ENCODE results near the gene TRIB2.
"Not testable (repeated sequence)": the region's sequence is repeated elsewhere in the genome, so short reads cannot be mapped to it uniquely, and the experiment has no call there.

TRIB2 gene

GRCh38 chr2:12716282-12717190 is at the start of gene TRIB2:
TRIB2 (plus strand) TSS chr2:12716936; CDS start chr2:12718308, 1,372 bp downstream.
- peak; percentile 85 for DNase-seq (ENCODE audit: low spot score)

- no peak for DNase-seq (ENCODE audit: low spot score)
These were observed 47.7 kb upstream of the TRIB2 start for GRCh38 chr2:12669036-12669435.

GRCh38 chr2:12672711-12673315 is 43.9 kb upstream of the TRIB2 start:
- DNase-seq (ENCODE audit: low spot score): no peak

GRCh38 chr2:12674644-12675328 is 42.0 kb upstream of the TRIB2 start:
- no peak for DNase-seq (ENCODE audit: low spot score)

- DNase-seq (ENCODE audit: low spot score): no peak
These were observed 41.4 kb upstream of the TRIB2 start for GRCh38 chr2:12675352-12675795.

- DNase-seq (ENCODE audit: low spot score): no peak
These were observed 40.9 kb upstream of the TRIB2 start for GRCh38 chr2:12675801-12676200.

- no peak for DNase-seq (ENCODE audit: low spot score)
These were observed 40.0 kb upstream of the TRIB2 start for GRCh38 chr2:12676771-12677170.

GRCh38 chr2:12678186-12678585 is 38.5 kb upstream of the TRIB2 start:
- no peak for DNase-seq (ENCODE audit: low spot score)

GRCh38 chr2:12679550-12680072 is 37.1 kb upstream of the TRIB2 start:
- no peak for DNase-seq (ENCODE audit: low spot score)

GRCh38 chr2:12680115-12680514 is 36.6 kb upstream of the TRIB2 start:
- not testable (repeated sequence) for DNase-seq (ENCODE audit: low spot score)

- DNase-seq (ENCODE audit: low spot score): no peak
These were observed 34.7 kb upstream of the TRIB2 start for GRCh38 chr2:12682017-12682416.

- DNase-seq (ENCODE audit: low spot score): no peak
These were observed 33.2 kb upstream of the TRIB2 start for GRCh38 chr2:12683457-12684100.

GRCh38 chr2:12684471-12684936 is 32.2 kb upstream of the TRIB2 start:
- no peak for DNase-seq (ENCODE audit: low spot score)

GRCh38 chr2:12685145-12685544 is 31.6 kb upstream of the TRIB2 start:
- DNase-seq (ENCODE audit: low spot score): no peak

- DNase-seq (ENCODE audit: low spot score): no peak
These were observed 30.8 kb upstream of the TRIB2 start for GRCh38 chr2:12685956-12686355.

- no peak for DNase-seq (ENCODE audit: low spot score)
These were observed 29.9 kb upstream of the TRIB2 start for GRCh38 chr2:12686708-12687283.

- DNase-seq (ENCODE audit: low spot score): no peak
These were observed 28.6 kb upstream of the TRIB2 start for GRCh38 chr2:12688091-12688490.

- DNase-seq (ENCODE audit: low spot score): no peak
These were observed 27.8 kb upstream of the TRIB2 start for GRCh38 chr2:12688893-12689292.

- DNase-seq (ENCODE audit: low spot score): no peak
These were observed 23.2 kb upstream of the TRIB2 start for GRCh38 chr2:12693509-12693908.

GRCh38 chr2:12694990-12695774 is 21.6 kb upstream of the TRIB2 start:
- DNase-seq (ENCODE audit: low spot score): no peak

GRCh38 chr2:12697617-12698016 is 19.1 kb upstream of the TRIB2 start:
- DNase-seq (ENCODE audit: low spot score): no peak
